ENCODE data around the gene SMIM34.
"Not testable (repeated sequence)": the region's sequence is repeated elsewhere in the genome, so short reads cannot be mapped to it uniquely, and the experiment has no call there.

DNA sequence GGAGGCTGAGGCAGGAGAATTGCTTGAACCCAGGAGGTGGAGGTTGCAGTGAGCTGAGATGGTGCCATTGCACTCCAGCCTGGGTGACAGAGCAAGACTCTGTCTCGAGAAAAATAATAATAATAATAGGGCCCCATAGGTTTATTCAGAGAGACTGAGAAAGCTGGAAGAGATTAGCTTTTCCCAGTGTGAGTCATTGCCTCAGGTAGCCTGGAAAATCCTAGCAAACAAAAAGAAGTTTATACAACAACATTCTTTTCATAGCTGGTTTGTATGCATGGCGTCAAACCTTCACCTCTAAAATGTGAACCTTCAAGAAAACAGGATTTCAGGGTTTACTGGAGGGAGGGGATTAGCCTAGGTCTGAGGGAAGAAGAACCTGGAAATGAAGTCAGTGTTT lies 40.6 kb downstream of the SMIM34 start:
- TF ChIP-seq, protein P1, sequence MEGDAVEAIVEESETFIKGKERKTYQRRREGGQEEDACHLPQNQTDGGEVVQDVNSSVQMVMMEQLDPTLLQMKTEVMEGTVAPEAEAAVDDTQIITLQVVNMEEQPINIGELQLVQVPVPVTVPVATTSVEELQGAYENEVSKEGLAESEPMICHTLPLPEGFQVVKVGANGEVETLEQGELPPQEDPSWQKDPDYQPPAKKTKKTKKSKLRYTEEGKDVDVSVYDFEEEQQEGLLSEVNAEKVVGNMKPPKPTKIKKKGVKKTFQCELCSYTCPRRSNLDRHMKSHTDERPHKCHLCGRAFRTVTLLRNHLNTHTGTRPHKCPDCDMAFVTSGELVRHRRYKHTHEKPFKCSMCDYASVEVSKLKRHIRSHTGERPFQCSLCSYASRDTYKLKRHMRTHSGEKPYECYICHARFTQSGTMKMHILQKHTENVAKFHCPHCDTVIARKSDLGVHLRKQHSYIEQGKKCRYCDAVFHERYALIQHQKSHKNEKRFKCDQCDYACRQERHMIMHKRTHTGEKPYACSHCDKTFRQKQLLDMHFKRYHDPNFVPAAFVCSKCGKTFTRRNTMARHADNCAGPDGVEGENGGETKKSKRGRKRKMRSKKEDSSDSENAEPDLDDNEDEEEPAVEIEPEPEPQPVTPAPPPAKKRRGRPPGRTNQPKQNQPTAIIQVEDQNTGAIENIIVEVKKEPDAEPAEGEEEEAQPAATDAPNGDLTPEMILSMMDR (IDR thresholded peaks at IDR 0.05; ENCODE audit: borderline replicate concordance, extremely low read depth, low read length, poor library complexity, severe bottlenecking): not testable (repeated sequence)
- TF ChIP-seq EZH2 (IDR thresholded peaks at IDR 0.05; ENCODE audit: borderline replicate concordance, low read depth, low read length, severe bottlenecking): not testable (repeated sequence)

Data from DND-41 (cell line).